Panc1 (cell line): ENCODE data around the gene NNAT. TPM values are rescaled to one million over a fixed set of nuclear protein-coding genes. Genes with fewer than 3 reads are reported as not detected.

ENCODE experiments used
- ATAC-seq: fragments of 200-7000 bp; cut with Tn5 transposase; 2 replicates; pipeline ENCODE4 v1.9.1; 2020; ENCODE audit warnings: mild to moderate bottlenecking, moderate library complexity
- BruUV-seq: library from RNA; stranded (reverse); fragments of 400-500 nt; replicated peaks from 2 replicates; lab custom pipeline; 2021; lab: Mats Ljungman, UMichigan
- CTCF ChIA-PET: fragments of 300-600 bp; sonication (Branson Sonifier 250); formaldehyde crosslinking; loops from one replicate; lab custom pipeline; 2022; ENCODE audit warnings: antibody characterized with exemption; lab: Charles Lee
- POLR2A ChIA-PET: fragments of 300-600 bp; sonication (Branson Sonifier 250); formaldehyde crosslinking; loops from one replicate; lab custom pipeline; 2022; ENCODE audit warnings: antibody characterized with exemption; lab: Charles Lee
- DNase-seq: peaks from one replicate; pipeline ENCODE4 v3.0.0-alpha.2; 2010; ENCODE audit warnings: low read depth, low spot score
- H3K27ac ChIP-seq: 2 replicates; pipeline ENCODE4 v1.5.1; 2011; ENCODE audit warnings: mild to moderate bottlenecking, low read length, inconsistent platforms
- H3K27me3 ChIP-seq: fragments of 200-500 bp; sonication (Bioruptor generic); 2 replicates; pipeline ENCODE4 v1.6.0; 2014; ENCODE audit warnings: low read length, inconsistent platforms; ENCODE audit not compliant: control insufficient read depth, insufficient read depth
- H3K36me3 ChIP-seq: fragments of 200-500 bp; sonication (Bioruptor generic); 2 replicates; pipeline ENCODE4 v1.5.1; 2014; ENCODE audit warnings: inconsistent platforms, mild to moderate bottlenecking, low read length, moderate library complexity; ENCODE audit not compliant: control insufficient read depth, insufficient read depth
- H3K4me1 ChIP-seq: 2 replicates; pipeline ENCODE4 v1.5.1; 2011; ENCODE audit warnings: inconsistent platforms, mild to moderate bottlenecking, low read length, moderate library complexity; ENCODE audit not compliant: control insufficient read depth, insufficient read depth
- H3K4me3 ChIP-seq, 2 experiments: 2 replicates each; pipeline ENCODE4 v1.5.1; 2011 to 2012; ENCODE audit warnings: low read depth in 2 of 2, low read length in 2 of 2, mild to moderate bottlenecking in 2 of 2, inconsistent platforms in 1 of 2, moderate library complexity in 1 of 2
- H3K9me3 ChIP-seq: fragments of 200-500 bp; sonication (Bioruptor generic); 2 replicates; pipeline ENCODE4 v1.5.1; 2014; ENCODE audit warnings: low read depth, mild to moderate bottlenecking, inconsistent platforms, low read length, moderate library complexity; ENCODE audit not compliant: control insufficient read depth, insufficient read depth
- POLR2AphosphoS5 ChIP-seq: IDR thresholded peaks from 2 replicates; pipeline ENCODE4 v1.6.1; 2012; ENCODE audit warnings: mild to moderate bottlenecking, low read depth, low read length, moderate library complexity
- REST ChIP-seq, 2 experiments: IDR thresholded peaks; 2 replicates each; pipeline ENCODE4 v1.6.1; 2011 to 2012; ENCODE audit warnings: low read depth in 2 of 2, control low read depth in 1 of 2, low read length in 1 of 2, mild to moderate bottlenecking in 1 of 2, moderate library complexity in 1 of 2; ENCODE audit not compliant: insufficient read depth in 1 of 2
- SIN3A ChIP-seq: IDR thresholded peaks from 2 replicates; pipeline ENCODE4 v1.6.1; 2012; ENCODE audit warnings: low read depth, mild to moderate bottlenecking, low read length, moderate library complexity, borderline replicate concordance; ENCODE audit not compliant: insufficient read depth
- TCF7L2 ChIP-seq: IDR thresholded peaks from 2 replicates; pipeline ENCODE4 v1.6.1; 2011; ENCODE audit warnings: mild to moderate bottlenecking, low read depth, low read length, inconsistent platforms
- in situ Hi-C: cut with HindIII; loops from 2 replicates; pipeline ENCODE4 v1.10.0; 2016; ENCODE audit warnings: low sequenced_read_pairs, low pct_unique_long_range_greater_than_20kb
- intact Hi-C: fragments of 100-400 bp; cut with micrococcal nuclease; formaldehyde crosslinking; loops from one replicate; pipeline ENCODE4 v1.10.0; 2022; ENCODE audit not compliant: unreplicated experiment
- total RNA-seq: library from RNA; stranded (reverse); gene quantifications from one replicate; pipeline ENCODE4 v1.2.1, GENCODE V29; 2021; ENCODE audit not compliant: unreplicated experiment
- TF ChIP-seq, protein P1 (sequence below): fragments of 450-650 bp; IDR thresholded peaks from 2 replicates; pipeline ENCODE4 v1.5.1; 2017; ENCODE audit warnings: mild to moderate bottlenecking

Gene NNAT
- total RNA-seq, 1 experiment from 2014 or later = not detected

GRCh38 chr20:37513779-37514359 is 7.2 kb upstream of the NNAT start:
- Histone ChIP-seq H3K36me3 (no peaks in the 10 kb centered on the region), H3K27ac (no peak overlapping the region), H3K9me3 (no peaks in the 10 kb centered on the region), H3K27me3 (no peaks in the 10 kb centered on the region), H3K4me1 (no peaks in the 10 kb centered on the region), H3K4me3 (no peak overlapping the region)
- no TSS peak for BruUV-seq
- no peak for TF ChIP-seq POLR2AphosphoS5
- TF ChIP-seq SIN3A = no peak
- TF ChIP-seq REST (IDR thresholded peaks at IDR 0.05; ENCODE audit: insufficient read depth in 1 of 2, low read depth in 2 of 2, low read length in 1 of 2) = no peak
- TF ChIP-seq TCF7L2 = no peak
- TF ChIP-seq, protein P1, sequence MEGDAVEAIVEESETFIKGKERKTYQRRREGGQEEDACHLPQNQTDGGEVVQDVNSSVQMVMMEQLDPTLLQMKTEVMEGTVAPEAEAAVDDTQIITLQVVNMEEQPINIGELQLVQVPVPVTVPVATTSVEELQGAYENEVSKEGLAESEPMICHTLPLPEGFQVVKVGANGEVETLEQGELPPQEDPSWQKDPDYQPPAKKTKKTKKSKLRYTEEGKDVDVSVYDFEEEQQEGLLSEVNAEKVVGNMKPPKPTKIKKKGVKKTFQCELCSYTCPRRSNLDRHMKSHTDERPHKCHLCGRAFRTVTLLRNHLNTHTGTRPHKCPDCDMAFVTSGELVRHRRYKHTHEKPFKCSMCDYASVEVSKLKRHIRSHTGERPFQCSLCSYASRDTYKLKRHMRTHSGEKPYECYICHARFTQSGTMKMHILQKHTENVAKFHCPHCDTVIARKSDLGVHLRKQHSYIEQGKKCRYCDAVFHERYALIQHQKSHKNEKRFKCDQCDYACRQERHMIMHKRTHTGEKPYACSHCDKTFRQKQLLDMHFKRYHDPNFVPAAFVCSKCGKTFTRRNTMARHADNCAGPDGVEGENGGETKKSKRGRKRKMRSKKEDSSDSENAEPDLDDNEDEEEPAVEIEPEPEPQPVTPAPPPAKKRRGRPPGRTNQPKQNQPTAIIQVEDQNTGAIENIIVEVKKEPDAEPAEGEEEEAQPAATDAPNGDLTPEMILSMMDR = no peak
- intact Hi-C loops (no loop called here), in situ Hi-C loops (no loop called here)
- ChIA-PET CTCF (no interaction called here), POLR2A (no interaction called here)
- no peak for ATAC-seq
- DNase-seq = no peak

DNA sequence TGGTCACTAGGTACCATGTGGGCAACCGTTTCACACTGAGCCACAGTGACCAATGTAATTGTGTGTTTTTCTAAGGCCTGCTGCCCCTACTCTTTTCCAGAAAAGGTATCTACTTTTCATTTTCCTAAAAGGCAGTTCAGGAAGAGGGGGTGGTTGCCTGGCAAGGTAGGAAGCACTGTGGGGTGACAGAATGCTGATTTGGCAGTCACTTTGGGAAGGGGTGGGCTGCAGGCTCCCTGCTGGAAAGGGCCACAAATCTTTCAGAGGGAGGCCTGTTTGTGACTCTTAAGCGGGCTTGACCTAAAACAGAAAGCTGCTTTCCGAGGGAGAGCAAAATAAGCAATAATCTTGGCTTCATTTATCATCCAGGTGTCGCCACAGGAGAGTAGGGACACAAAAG is 5.2 kb upstream of the NNAT start:
- H3K27ac ChIP-seq = no peak overlapping the region
- H3K9me3 ChIP-seq = no peaks in the 10 kb centered on the region
- DNase-seq (no peak), ATAC-seq (no peak)
- intact Hi-C loops (no loop called here), in situ Hi-C loops (no loop called here)
- POLR2A ChIA-PET = interaction anchor here (0.8 kb wide), 1 partner anchor 226 kb away, joined by 6 read pairs; no protein-coding TSS in a partner anchor
- no peak overlapping the region for H3K4me3 ChIP-seq
- BruUV-seq = no TSS peak
- CTCF ChIA-PET = no interaction called here
- TF ChIP-seq TCF7L2 (no peak), REST (IDR thresholded peaks at IDR 0.05; ENCODE audit: insufficient read depth in 1 of 2, low read depth in 2 of 2, low read length in 1 of 2) (no peak), POLR2AphosphoS5 (no peak), SIN3A (no peak)
- TF ChIP-seq, protein P1 = no peak
- no peaks in the 10 kb centered on the region for H3K36me3 ChIP-seq
- H3K27me3 ChIP-seq = no peaks in the 10 kb centered on the region
- no peaks in the 10 kb centered on the region for H3K4me1 ChIP-seq
